ENCODE results near the gene LARP6.

DNA sequence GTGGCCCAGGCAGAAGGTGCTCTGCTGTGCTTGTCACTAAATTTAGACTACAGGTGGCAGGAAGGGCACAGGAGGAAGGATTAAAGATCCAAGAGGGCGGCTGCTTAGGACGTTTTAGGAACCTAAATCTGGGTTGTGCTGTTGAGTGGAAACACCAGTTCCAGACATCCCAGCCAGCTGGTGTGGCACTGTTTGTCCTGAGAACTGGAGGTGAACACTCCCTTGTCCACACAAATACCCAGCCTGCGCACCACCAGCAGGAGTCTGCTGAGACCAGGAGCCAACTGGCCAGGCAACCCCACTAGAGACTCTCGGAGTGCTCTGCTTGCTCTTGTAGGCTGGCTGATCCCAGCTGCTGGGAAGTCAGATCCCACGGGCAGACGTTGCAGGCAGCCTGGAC is 60.3 kb downstream of the LARP6 start:
- TF ChIP-seq, protein P1, sequence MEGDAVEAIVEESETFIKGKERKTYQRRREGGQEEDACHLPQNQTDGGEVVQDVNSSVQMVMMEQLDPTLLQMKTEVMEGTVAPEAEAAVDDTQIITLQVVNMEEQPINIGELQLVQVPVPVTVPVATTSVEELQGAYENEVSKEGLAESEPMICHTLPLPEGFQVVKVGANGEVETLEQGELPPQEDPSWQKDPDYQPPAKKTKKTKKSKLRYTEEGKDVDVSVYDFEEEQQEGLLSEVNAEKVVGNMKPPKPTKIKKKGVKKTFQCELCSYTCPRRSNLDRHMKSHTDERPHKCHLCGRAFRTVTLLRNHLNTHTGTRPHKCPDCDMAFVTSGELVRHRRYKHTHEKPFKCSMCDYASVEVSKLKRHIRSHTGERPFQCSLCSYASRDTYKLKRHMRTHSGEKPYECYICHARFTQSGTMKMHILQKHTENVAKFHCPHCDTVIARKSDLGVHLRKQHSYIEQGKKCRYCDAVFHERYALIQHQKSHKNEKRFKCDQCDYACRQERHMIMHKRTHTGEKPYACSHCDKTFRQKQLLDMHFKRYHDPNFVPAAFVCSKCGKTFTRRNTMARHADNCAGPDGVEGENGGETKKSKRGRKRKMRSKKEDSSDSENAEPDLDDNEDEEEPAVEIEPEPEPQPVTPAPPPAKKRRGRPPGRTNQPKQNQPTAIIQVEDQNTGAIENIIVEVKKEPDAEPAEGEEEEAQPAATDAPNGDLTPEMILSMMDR (optimal IDR thresholded peaks at IDR 0.05 in 1 of 3, IDR thresholded peaks at IDR 0.05 in 1 of 3, conservative IDR thresholded peaks at IDR 0.05 in 1 of 3; ENCODE audit: extremely low read depth in 1 of 3, insufficient read depth in 2 of 3, low read length in 3 of 3), result no peak
- TF ChIP-seq EZH2 (IDR thresholded peaks at IDR 0.05; ENCODE audit: low read length), result no peak

Data from keratinocyte (primary cell).